RWPE2 (cell line): Measurements from ENCODE around the gene MILR1.

Source experiments
- ATAC-seq: fragments of 200-7000 bp; cut with Tn5 transposase; 3 replicates; pipeline ENCODE4 v1.9.1; 2021; ENCODE audit warnings: low read depth
- DNase-seq: peaks from one replicate; pipeline ENCODE4 v3.0.0-alpha.2; 2020; ENCODE audit warnings: low spot score
- H3K27ac ChIP-seq: fragments of 450-650 bp; 2 replicates; pipeline ENCODE4 v1.5.1; 2017; ENCODE audit warnings: mild to moderate bottlenecking; ENCODE audit not compliant: poor library complexity, severe bottlenecking
- H3K27me3 ChIP-seq: fragments of 250-450 bp; sonication (Bioruptor Pico); 2 replicates; pipeline ENCODE4 v1.5.1; 2021; ENCODE audit warnings: mild to moderate bottlenecking, moderate library complexity; ENCODE audit not compliant: insufficient read depth, poor library complexity, severe bottlenecking
- H3K36me3 ChIP-seq: fragments of 250-450 bp; sonication (Bioruptor Pico); 2 replicates; pipeline ENCODE4 v1.5.1; 2020; ENCODE audit warnings: low read depth, mild to moderate bottlenecking, moderate library complexity
- H3K4me1 ChIP-seq: fragments of 250-450 bp; sonication (Bioruptor Pico); 2 replicates; pipeline ENCODE4 v1.5.1; 2021; ENCODE audit warnings: mild to moderate bottlenecking, moderate library complexity; ENCODE audit not compliant: insufficient read depth, poor library complexity, severe bottlenecking
- H3K4me3 ChIP-seq: fragments of 250-450 bp; sonication (Bioruptor Pico); 2 replicates; pipeline ENCODE4 v1.5.1; 2021; ENCODE audit warnings: mild to moderate bottlenecking, moderate library complexity; ENCODE audit not compliant: severe bottlenecking
- H3K9me3 ChIP-seq: fragments of 250-450 bp; sonication (Bioruptor Pico); 2 replicates; pipeline ENCODE4 v1.5.1; 2021; ENCODE audit warnings: mild to moderate bottlenecking, moderate library complexity; ENCODE audit not compliant: severe bottlenecking
- CTCF ChIP-seq: fragments of 450-650 bp; IDR thresholded peaks from one replicate; pipeline ENCODE4 v1.5.1; 2017; ENCODE audit warnings: mild to moderate bottlenecking, moderate library complexity; ENCODE audit not compliant: poor library complexity, severe bottlenecking

The MILR1 gene

GRCh38 chr17:64505340-64506200, 56.7 kb downstream of the MILR1 start:
- H3K4me1 ChIP-seq, result peaks cover 25% of the 10 kb centered on the region
- TF ChIP-seq CTCF, result no peak
- H3K27ac ChIP-seq, result peak overlapping the region; percentile 92
- DNase-seq (peak; percentile 83), ATAC-seq (peak; percentile 45)
- H3K9me3 ChIP-seq, result no peaks in the 10 kb centered on the region
- H3K36me3 ChIP-seq, result peaks cover 82% of the 10 kb centered on the region
- peak overlapping the region; percentile 85 for H3K4me3 ChIP-seq
- H3K27me3 ChIP-seq, result no peaks in the 10 kb centered on the region

GRCh38 chr17:64506201-64506575, 57.3 kb downstream of the MILR1 start, which contains the start of gene DDX5:
TSS of gene DDX5 (minus strand) at chr17:64506289. CDS start at chr17:64506119, 170 bp downstream.
- ATAC-seq, result peak; percentile 73
- Histone ChIP-seq H3K27ac (peak within 1 kb of the TSS; percentile 92), H3K27me3 (no peaks in the 10 kb centered on the region), H3K36me3 (peaks cover 82% of the 10 kb centered on the region), H3K4me3 (peak within 1 kb of the TSS; percentile 85), H3K9me3 (no peaks in the 10 kb centered on the region), H3K4me1 (peaks cover 25% of the 10 kb centered on the region)
- DNase-seq, result peak; percentile 99
- TF ChIP-seq CTCF, result no peak

- ATAC-seq, result peak; percentile 57
Observed at GRCh38 chr17:64506576-64507412, 57.9 kb downstream of the MILR1 start, which contains the start of gene CEP95. TSS of gene CEP95 (plus strand) at chr17:64506977. CDS start at chr17:64507098, 121 bp downstream.

GRCh38 chr17:64507413-64507782, 58.5 kb downstream of the MILR1 start:
- no peak for DNase-seq
- Histone ChIP-seq H3K27ac (peak overlapping the region; percentile 92), H3K4me1 (peaks cover 25% of the 10 kb centered on the region), H3K36me3 (peaks cover 82% of the 10 kb centered on the region), H3K27me3 (no peaks in the 10 kb centered on the region), H3K9me3 (no peaks in the 10 kb centered on the region), H3K4me3 (peak overlapping the region; percentile 85)
- ATAC-seq, result peak; percentile 43
- TF ChIP-seq CTCF, result peak; percentile 67

More at GRCh38 chr17:64506576-64507412, 57.9 kb downstream of the MILR1 start, which contains the start of gene CEP95:
- no peak for TF ChIP-seq CTCF
- Histone ChIP-seq H3K4me1 (peaks cover 25% of the 10 kb centered on the region), H3K27me3 (no peaks in the 10 kb centered on the region), H3K27ac (peak within 1 kb of the TSS; percentile 92), H3K36me3 (peaks cover 82% of the 10 kb centered on the region), H3K4me3 (peak within 1 kb of the TSS; percentile 85), H3K9me3 (no peaks in the 10 kb centered on the region)
- DNase-seq, result peak; percentile 98
